Omental fat pad (tissue), 4 donors: ENCODE measurements around the gene FKBP2. TPM values are rescaled to one million over a fixed set of nuclear protein-coding genes. Genes with fewer than 3 reads are reported as not detected.
"Not testable (repeated sequence)": the region's sequence is repeated elsewhere in the genome, so short reads cannot be mapped to it uniquely, and the experiment has no call there.

Experiments used
- ATAC-seq: fragments of 150-250 bp; one replicate; pipeline ENCODE4 v1.9.1; 2016; ENCODE audit warnings: mild to moderate bottlenecking, moderate library complexity; ENCODE audit not compliant: low FRiP score
- DNase-seq: peaks from one replicate; pipeline ENCODE4 v3.0.0-alpha.2; 2019; ENCODE audit warnings: low spot score
- CTCF ChIP-seq, 3 donors: fragments of 450-650 bp; IDR thresholded peaks; one replicate each; pipeline ENCODE4 v1.5.1; 2016 to 2017; ENCODE audit warnings: antibody characterized with exemption in 3 of 3, mild to moderate bottlenecking in 3 of 3, moderate library complexity in 2 of 3
- total RNA-seq, 4 donors: library from RNA; depleted of rRNA; stranded (reverse); fragments of >200 nt; gene quantifications; one replicate each; pipeline ENCODE4 v1.1.0, GENCODE V29; 2016

Gene FKBP2
- total RNA-seq, 4 donors from 2014 or later, result 41.8 to 78.5 (median 49.5) TPM

GRCh38 chr11:64245797-64246620 is 5.1 kb downstream of the FKBP2 start:
- TF ChIP-seq CTCF (IDR thresholded peaks at IDR 0.05), result no peak
- peak; percentile 83 for DNase-seq
- peak; percentile 42 for ATAC-seq

GRCh38 chr11:64246621-64246870 is 5.7 kb downstream of the FKBP2 start:
- DNase-seq, result not testable (repeated sequence)
- ATAC-seq, result peak; percentile 1

- no peak for TF ChIP-seq CTCF (IDR thresholded peaks at IDR 0.05)
- ATAC-seq (peak; percentile 43), DNase-seq (peak; percentile 60)
These were observed 6.2 kb downstream of the FKBP2 start, which contains the start of gene PPP1R14B for GRCh38 chr11:64246871-64247728. Gene PPP1R14B (minus strand): TSS chr11:64246943. CDS start chr11:64246673, 270 bp downstream.

- no peak for TF ChIP-seq CTCF (IDR thresholded peaks at IDR 0.05)
- DNase-seq (no peak), ATAC-seq (no peak)
These were observed 7.0 kb downstream of the FKBP2 start for GRCh38 chr11:64247729-64248531.

GRCh38 chr11:64248578-64248977 is 7.7 kb downstream of the FKBP2 start:
- no peak for TF ChIP-seq CTCF (IDR thresholded peaks at IDR 0.05)

GRCh38 chr11:64249038-64249437 is 8.1 kb downstream of the FKBP2 start:
- TF ChIP-seq CTCF (IDR thresholded peaks at IDR 0.05), result no peak
- no peak for ATAC-seq
- DNase-seq, result no peak

More at GRCh38 chr11:64248578-64248977, 7.7 kb downstream of the FKBP2 start:
- no peak for DNase-seq
- no peak for ATAC-seq
